ENCODE data around the gene ANKDD1A. TPM values are rescaled to one million over a fixed set of nuclear protein-coding genes. Genes with fewer than 3 reads are reported as not detected.

ANKDD1A gene
- total RNA-seq, 1 donor from 2014 or later, result 1.9 TPM

DNA sequence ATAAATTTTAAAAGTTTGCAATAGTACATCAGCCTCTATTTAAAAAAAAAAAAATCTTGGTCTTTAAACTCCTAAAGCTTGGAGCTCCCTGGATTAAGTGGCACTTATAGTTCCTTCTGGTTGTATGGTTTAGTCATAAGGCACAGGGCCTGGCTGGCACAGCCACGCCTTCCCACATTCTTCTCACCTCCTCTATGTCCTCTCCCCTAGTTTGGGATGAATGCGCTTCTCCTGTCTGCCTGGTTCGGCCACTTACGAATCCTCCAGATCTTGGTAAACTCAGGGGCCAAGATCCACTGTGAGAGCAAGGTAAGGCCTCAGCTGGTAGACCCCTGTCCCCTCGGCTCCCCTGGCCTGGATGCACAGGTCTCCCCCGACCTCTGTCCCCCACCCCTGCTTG lies 10.0 kb downstream of the ANKDD1A start:
- TF ChIP-seq, protein P1, sequence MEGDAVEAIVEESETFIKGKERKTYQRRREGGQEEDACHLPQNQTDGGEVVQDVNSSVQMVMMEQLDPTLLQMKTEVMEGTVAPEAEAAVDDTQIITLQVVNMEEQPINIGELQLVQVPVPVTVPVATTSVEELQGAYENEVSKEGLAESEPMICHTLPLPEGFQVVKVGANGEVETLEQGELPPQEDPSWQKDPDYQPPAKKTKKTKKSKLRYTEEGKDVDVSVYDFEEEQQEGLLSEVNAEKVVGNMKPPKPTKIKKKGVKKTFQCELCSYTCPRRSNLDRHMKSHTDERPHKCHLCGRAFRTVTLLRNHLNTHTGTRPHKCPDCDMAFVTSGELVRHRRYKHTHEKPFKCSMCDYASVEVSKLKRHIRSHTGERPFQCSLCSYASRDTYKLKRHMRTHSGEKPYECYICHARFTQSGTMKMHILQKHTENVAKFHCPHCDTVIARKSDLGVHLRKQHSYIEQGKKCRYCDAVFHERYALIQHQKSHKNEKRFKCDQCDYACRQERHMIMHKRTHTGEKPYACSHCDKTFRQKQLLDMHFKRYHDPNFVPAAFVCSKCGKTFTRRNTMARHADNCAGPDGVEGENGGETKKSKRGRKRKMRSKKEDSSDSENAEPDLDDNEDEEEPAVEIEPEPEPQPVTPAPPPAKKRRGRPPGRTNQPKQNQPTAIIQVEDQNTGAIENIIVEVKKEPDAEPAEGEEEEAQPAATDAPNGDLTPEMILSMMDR (IDR thresholded peaks at IDR 0.05; ENCODE audit: insufficient read depth, low read length, poor library complexity, severe bottlenecking), result no peak
- DNase-seq (ENCODE audit: low read depth), result no peak
- H3K27me3 ChIP-seq (ENCODE audit: control insufficient read depth, insufficient read depth, low read length), result no peaks in the 10 kb centered on the region
- H3K4me3 ChIP-seq (ENCODE audit: low read depth, low read length), result no peak overlapping the region
- H3K36me3 ChIP-seq (ENCODE audit: control insufficient read depth, insufficient read depth, low read length), result no peaks in the 10 kb centered on the region

DNA sequence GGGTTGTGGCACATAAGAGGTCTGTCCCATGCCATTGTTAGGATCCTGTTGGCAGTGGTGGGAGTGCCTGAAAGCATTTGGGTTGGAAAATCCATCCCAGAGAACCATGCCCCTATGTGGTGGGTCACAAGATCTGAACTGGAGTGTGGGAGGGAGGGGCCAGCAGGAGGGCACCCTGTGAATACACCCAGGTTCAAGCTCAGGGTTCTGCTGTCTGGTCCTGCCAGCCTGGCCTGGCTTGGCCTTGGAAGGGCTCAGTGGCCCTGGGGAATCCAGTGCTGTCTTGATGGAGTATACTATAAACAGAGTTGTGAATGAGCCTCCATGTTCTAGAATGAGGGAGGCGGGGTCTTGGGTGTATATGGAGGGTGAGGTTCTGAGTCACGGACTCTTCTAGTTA lies 11.8 kb downstream of the ANKDD1A start:
- TF ChIP-seq, protein P1 (IDR thresholded peaks at IDR 0.05; ENCODE audit: insufficient read depth, low read length, poor library complexity, severe bottlenecking), result no peak
- no peak for DNase-seq (ENCODE audit: low read depth)
- Histone ChIP-seq H3K27me3 (ENCODE audit: control insufficient read depth, insufficient read depth, low read length) (peaks cover 2% of the 10 kb centered on the region), H3K4me3 (ENCODE audit: low read depth, low read length) (no peak overlapping the region), H3K36me3 (ENCODE audit: control insufficient read depth, insufficient read depth, low read length) (no peaks in the 10 kb centered on the region)

DNA sequence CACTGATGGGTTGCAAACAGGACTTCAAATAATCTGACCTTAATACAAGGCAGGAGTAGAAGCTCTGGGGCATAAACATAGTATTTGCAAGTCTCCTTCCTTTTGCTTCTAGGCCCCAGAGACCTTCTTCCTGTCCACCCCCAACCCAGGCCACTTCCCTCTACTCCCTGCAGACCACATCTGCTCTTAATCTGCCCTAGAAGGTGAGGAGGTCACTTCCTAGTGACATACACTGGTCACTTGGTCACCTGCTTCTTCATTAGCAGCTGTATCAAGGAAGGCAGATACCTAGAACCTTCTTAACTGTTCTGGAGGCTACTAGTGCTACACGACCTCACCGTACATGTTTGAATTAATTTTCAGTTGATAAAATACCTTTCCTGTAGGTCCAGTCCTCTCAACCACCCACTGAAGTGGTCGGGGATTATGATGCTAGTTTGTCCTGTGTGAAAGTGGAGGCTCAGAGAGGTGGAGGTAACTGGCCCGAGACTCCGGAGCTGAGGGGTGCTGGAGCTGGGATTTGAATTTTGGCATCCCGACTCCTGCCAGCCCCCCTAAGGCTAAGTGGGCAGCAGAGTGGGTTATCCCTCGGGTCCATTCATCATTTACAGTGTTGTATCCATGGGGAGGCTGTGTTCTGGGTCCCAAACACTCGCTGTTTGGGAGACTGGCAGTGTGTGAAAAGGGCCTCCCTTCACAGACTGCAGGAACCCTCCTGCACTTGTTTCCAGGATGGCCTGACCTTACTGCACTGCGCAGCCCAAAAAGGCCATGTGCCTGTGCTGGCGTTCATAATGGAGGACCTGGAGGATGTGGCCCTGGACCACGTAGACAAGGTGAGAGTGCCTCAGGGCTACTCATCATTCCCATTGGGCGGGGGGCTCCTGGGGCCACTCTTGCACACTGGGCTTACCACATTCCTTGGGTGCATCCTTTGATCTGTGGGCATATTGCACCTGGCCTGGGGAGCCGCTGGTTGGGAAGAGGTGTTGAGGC lies 13.9 kb downstream of the ANKDD1A start:
- DNase-seq (ENCODE audit: low read depth), result no peak
- H3K36me3 ChIP-seq (ENCODE audit: control insufficient read depth, insufficient read depth, low read length), result no peaks in the 10 kb centered on the region

DNA sequence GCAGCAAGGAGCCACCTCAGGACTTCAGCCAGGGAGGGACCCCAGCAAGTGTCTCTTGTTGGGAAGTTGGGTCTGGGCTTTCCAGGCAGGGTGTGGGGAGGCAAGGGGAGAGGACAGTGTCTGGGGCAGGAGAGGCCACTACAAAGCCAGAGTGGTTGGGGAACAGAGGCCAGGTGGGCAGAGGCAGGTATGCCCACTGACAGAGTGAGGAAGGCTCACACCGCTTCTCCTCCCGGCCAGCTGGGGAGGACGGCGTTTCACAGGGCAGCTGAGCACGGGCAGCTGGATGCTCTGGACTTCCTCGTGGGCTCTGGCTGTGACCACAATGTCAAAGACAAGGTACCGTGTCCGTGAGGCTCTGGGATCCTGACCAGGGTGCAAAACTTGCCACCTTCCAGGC lies 15.0 kb downstream of the ANKDD1A start:
- DNase-seq (ENCODE audit: low read depth), result no peak
- Histone ChIP-seq H3K4me3 (ENCODE audit: low read depth, low read length) (no peak overlapping the region), H3K36me3 (ENCODE audit: control insufficient read depth, insufficient read depth, low read length) (no peaks in the 10 kb centered on the region), H3K27me3 (ENCODE audit: control insufficient read depth, insufficient read depth, low read length) (peaks cover 2% of the 10 kb centered on the region)
- TF ChIP-seq, protein P1 (IDR thresholded peaks at IDR 0.05; ENCODE audit: insufficient read depth, low read length, poor library complexity, severe bottlenecking), result no peak

More for the DNA sequence above, 13.9 kb downstream of the ANKDD1A start:
- no peak overlapping the region for H3K4me3 ChIP-seq (ENCODE audit: low read depth, low read length)
- TF ChIP-seq, protein P1 (IDR thresholded peaks at IDR 0.05; ENCODE audit: insufficient read depth, low read length, poor library complexity, severe bottlenecking), result no peak
- H3K27me3 ChIP-seq (ENCODE audit: control insufficient read depth, insufficient read depth, low read length), result peaks cover 2% of the 10 kb centered on the region

DNA sequence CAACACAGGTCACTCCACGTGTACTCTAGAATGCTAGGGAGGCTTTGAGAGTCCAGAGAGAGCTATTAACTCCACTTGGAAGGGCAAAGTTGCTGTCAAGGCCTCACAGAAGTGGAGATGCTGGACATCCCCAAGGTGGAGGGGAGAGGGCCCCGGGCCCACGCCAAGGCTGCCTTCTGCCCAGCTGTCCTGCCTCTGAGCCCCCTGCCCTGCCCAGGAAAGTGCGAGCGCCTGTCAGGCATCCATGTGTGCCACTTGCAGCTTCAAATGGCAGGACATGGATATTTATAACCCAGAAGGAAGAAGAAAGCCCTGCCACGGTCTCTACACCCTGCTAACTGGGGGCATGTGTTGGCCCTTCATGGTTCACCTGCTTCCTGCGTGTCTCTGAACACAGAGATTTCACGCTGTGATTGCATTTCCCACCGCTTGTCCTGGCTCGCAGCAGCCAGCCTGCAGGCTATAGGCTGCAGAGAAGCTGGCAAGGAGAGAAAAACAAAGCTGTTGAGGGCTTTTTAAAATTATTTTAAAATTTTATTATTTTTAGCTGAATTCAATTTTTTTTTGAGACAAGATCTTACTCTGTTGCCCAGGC lies 17.0 kb downstream of the ANKDD1A start:
- Histone ChIP-seq H3K36me3 (ENCODE audit: control insufficient read depth, insufficient read depth, low read length) (no peaks in the 10 kb centered on the region), H3K27me3 (ENCODE audit: control insufficient read depth, insufficient read depth, low read length) (peaks cover 2% of the 10 kb centered on the region), H3K4me3 (ENCODE audit: low read depth, low read length) (no peak overlapping the region)
- DNase-seq (ENCODE audit: low read depth), result no peak
- TF ChIP-seq, protein P1 (IDR thresholded peaks at IDR 0.05; ENCODE audit: insufficient read depth, low read length, poor library complexity, severe bottlenecking), result no peak
